C1 segment of cervical spinal cord (tissue), 14 donors: ENCODE data around the gene NDC80.
"Not testable (repeated sequence)": the region's sequence is repeated elsewhere in the genome, so short reads cannot be mapped to it uniquely, and the experiment has no call there.

Source experiments
- DNase-seq, 14 donors: peaks; one replicate each; lab custom pipeline; 2025; lab: John Stamatoyannopoulos, UW

Gene NDC80

DNA sequence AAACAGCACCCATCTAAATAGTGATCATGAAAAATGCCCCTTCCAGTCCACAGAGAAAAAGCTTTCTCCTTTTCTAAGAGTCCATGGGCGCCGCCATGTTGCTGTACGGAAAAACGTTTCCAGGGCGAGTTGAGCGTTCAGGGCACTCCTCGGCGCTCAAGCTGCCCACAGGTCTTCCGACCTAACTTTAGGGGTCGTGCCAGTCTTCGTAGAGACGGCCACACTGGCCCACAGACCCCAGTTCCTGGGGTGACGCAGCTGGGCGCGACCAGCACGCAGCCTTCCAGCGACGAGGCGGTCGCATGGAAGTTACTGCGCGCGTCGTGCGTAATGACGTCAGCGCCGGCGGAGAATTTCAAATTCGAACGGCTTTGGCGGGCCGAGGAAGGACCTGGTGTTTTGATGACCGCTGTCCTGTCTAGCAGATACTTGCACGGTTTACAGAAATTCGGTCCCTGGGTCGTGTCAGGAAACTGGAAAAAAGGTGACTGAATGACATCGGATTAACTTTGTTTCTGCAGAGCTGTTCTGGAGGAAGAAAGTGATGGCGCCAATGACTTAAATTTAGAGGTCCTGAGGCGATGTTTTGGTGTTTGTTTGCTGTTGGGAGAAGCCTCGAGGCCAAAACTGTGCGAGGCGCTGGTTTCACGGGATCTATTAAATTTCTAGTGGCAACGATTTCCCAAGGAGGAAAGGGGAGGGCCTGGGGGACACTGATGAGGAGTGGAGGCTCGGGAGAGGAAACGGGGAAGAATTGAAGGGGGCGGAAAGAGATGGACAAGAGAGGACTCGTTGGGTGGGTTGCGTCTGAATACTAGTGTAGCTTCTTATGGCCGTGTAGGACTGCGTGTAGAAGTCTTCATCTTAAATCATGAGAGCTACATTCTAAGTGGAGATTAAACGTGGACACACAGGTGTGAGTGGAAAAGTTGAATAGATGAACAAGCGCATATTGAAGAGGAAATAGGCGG is at the start of gene NDC80, which contains the start of gene METTL4:
NDC80 (plus strand) TSS at position 358 of the 971 bp plus-strand sequence. CDS start 1,429 bp downstream, outside the sequence.
METTL4 (minus strand) TSS at position 306 of the 971 bp plus-strand sequence. CDS start 4,289 bp downstream, outside the sequence.
- DNase-seq, result peak; percentile 30 to 92 (median 82)

DNA sequence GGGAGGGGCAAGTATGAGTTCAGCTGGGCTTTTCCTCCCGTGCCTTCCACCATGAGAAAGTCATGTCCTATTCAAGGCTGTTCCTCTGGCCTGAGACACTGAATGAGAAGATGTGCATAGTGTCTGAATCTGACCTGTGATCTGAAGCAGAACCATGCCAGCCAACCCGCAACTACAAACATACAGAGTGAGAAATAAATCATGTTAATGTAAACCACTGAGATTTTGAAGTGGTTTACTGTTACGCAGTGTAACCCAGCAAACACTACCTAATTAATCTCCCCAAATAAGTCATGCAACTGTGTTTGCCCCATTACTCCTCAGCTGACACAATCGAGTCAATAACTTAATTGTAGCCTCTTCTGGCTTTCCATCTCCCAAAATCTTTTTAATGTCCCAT is 49.2 kb upstream of the NDC80 start:
- DNase-seq, result no peak

DNA sequence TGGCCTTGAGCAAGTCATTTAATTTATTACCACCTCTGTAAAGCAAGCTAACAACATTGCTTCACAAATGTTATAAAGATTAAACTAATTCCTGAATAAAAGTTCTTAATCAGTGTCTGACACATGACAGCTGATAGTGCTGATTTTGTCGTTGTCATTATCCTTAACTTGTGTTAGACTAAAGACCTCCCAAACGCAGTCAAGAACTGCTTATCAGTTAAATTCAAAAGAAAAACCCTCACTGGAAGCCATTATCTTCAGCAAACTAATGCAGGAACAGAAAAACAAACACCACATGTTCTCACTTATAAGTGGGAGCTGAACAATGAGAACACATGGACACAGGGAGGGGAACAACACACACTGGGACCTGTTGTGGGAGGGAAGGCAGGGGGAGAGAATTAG is 46.6 kb upstream of the NDC80 start:
- DNase-seq, result not testable (repeated sequence)

DNA sequence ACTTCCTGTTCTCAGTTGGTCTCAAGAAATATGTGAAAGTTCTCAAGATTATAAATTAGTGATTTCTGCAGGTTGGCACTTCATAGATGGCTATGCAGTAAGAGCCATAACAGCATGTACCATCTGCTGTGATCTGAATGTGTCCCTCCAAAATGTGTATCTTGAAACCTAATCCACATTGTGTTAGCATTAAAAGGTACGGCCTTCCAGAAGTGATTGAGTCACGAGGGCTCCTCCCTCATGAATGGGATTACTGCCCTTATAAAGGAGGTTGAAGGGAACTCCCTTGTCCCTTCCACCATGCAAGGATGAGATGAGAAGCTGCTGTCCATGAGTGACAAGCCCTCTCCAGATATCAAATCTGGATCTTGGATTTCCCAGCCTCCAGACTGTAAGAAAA is 45.0 kb upstream of the NDC80 start:
- DNase-seq, result no peak

DNA sequence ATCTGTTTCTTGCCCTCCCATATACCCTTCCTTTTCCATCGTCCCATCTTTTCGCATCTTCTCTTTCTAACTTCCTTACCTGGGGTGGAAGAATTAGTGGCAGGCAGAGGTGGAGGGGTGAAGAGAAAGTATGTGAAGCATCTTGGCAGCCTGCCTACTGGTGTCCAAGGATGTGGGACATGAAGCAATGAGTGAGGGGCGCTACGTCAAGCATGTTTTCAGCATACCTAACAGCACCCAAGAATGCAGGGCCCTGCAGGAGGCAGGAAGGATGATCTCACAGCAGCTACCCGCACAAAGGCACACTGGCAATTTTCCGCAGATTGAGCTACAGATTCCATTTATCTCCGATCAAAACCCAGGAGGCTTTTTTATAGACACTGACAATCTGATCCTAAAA is 42.2 kb upstream of the NDC80 start:
- no peak for DNase-seq

DNA sequence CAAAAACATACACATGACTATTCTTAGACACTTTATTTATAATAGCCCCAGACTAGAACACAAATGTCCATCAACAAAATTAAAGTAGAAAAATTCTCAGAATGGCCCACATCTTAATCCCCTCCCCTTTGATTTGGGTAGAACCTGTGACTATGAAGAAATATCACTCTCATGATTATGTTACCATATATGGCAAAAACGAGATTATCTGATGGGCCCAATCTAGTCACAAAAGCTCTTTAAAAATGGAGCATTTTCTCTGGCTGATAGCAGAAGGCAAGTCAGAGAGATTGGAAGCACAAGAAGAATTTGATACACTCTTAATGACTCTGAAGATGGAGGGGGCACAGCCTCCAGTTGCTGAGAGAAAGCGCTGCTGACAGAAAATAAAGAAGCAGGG is 39.6 kb upstream of the NDC80 start:
- DNase-seq, result no peak

DNA sequence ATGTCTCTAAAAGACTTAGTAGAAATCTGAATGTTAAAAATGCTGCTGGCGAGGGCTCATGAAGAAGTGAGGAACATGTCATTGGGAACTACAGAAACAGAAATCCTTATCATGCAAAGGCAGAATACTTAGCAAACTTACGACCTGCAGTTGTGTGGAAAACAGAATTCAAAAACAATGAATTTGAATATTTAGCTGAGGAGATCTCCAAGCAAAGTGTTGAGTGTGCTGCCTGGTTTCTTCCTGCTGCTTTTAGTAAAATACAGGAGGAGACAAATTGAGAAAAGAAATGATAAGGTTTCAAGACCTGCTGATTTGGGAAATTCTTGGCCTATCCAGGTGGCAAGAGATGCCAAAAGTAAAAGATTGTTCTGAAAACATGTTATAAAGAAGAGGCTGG is 38.6 kb upstream of the NDC80 start:
- no peak for DNase-seq

DNA sequence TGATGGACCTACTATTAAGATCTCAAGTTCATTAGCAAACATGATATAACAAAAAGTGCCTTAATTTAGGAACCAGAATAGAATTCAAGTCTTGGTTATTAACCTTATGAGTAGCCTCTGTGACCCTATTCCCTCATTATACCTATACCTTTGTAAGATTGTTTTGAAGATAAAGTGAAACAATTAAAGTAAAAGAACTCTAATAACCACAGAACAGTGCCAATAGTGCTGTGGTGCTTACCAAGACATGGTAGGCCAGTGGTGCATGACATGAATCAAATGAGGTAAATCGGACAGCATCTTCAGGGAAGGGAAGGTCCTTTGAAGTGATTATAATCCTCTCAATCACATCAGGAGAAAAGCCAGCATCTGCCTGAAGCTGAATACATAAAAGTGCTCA is 36.5 kb upstream of the NDC80 start:
- no peak for DNase-seq

DNA sequence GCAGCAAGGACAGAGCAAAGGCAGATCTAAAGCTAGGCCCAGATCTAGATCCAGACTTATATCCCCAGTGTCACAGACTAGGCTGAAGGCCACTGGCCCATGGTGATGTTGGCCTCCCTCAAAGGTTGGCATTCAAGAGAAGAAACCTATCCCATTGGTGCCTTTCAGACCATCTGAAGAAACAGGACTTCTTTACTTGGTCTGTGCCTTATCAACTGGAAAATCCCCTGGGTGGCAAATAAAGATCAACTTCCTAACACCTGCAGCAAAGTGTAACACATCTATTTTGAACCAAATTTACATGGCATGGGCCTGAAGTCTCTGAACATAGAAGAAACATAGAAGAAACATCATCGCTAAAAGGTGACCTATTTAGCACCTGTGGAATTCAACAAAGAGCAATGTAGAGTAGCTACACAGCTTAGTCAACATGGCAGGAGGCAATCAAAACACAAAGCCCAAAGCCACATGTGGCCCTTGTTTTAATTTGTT is 35.9 kb upstream of the NDC80 start:
- no peak for DNase-seq

DNA sequence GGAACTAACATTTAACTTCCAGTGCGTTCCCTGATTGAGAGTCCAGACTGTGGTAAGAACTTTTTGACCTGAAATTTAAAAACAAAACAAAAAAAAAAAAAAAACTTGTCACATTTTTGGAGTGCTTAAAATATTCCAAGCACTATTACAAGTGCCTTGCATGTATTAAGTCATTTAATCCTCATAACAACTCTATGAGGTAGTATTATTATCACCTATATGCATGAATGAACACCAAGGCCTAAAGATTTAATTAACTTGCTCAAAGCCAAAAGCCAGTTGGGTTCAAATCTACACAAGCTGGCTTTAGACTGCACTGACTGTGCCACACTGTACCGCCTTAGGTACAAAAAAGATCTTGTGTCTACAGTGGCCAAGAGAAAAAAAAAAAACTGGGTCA is 35.3 kb upstream of the NDC80 start:
- no peak for DNase-seq

DNA sequence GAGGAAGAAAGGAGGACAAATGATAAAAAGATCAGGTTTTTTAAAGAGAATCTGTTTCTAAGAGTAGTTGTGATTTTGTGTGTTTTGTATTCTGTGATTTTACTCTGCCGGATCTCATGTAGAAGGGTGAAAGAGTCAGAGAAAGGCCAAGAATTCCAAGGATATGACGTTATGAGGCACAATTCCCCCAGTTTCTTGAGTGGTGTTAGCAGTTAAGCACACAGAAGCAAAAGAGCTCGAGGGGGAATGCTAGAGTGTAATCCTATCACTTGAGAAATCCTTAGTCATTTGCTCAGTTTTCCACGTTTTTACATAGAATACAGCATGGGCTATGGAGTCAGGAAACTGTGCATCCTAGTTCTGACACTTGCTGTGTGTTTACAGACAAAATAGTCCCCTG is 34.9 kb upstream of the NDC80 start:
- DNase-seq, result no peak

DNA sequence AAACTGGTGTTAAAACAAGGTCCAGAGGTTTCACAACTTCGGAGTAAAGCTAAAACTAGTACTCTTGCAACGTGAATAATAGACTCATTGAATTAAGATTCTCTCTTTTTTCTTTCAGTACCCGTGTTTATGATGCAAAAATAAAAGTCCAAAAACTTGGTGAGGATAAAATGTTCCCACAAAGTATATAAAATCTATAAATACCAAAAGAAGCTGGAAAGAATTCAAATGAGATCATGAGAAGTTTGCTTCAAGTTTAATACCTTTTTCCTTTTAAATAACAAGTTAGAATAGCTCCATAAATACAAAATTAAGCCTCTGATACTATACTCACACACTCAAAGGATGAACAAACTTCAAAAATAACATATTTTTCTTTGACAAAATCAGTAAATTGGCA is 34.1 kb upstream of the NDC80 start:
- no peak for DNase-seq

DNA sequence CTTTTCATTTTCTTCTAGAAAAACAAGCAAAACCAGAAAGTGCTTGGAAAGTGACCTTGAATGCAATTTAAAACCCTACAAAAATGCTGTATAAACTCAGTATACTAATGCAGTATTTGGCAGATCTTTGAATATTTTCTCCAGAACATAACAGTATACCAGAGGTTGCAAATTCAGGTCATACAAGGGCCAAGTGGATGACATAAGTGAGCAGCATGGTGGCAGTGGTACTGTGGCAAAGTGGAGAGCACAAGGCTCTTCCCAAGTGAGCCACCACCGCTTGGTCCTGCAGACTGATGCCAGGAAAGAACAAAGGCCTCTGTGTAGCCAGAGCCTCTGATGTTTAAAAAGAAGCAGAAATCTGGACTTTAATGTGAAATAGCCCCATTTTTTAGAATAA is 33.1 kb upstream of the NDC80 start:
- peak in 2 of 14 donors; percentile 1 to 3 for DNase-seq

DNA sequence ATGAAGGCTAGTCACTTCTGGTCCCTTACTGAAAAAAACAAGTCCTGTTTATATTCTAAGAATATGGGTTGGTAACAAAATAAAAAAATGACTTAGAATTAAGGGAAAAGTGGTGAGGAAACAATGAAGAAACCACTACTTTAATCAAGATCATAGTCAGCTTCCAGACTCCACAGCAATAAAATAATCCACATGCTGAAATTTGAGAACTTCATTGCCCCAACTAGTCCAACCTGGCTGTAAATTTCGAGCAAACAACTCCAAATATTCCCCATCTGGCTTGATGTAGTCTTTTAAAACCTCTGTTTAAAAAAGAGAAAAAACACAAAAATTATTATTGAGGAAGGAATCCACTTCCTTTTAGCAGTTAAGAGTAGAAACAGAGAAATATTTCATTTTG is 32.5 kb upstream of the NDC80 start:
- no peak for DNase-seq

DNA sequence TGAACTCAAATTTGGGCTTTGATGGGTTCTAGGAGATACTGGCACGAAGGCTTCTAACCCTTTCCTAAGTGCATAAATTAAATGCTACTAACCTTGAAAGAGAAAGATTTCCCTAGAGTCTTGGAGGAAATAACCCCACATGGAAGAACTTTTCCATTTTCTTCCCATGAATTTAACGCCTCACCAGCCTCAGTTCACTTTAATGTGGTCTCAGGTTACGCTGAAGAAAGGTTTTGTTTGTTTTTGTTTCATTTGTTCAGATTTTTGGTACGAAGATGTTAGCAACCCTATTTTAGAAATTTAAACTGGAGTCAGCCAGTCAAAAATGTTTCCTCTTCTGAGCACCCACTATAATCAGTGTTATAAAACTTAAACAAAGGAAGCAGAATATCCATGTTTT is 30.8 kb upstream of the NDC80 start:
- no peak for DNase-seq

DNA sequence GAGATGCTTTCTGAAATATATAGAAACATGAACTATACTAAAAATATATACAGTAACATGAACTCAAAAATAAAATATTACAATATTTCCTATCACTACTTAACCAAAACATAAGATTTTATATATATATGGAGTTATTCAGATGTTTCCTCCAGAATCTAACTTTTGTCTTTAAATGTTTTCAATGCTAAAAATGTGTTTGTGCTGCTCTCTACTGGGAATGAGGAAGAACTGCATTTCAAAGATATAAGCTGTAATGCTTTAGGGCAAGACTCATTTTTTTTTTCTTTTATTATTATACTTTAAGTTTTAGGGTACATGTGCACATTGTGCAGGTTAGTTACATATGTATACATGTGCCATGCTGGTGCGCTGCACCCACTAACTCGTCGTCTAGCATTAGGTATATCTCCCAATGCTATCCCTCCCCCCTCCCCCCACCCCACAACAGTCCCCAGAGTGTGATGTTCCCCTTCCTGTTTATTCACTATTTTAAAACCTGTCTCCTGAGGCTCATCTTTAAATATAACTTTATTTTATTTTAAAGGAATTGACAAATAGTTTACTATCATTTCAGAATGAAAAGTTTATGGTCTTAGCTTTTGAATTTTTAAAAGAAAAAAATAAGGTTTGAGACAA is 29.3 kb upstream of the NDC80 start:
- not testable (repeated sequence) for DNase-seq

DNA sequence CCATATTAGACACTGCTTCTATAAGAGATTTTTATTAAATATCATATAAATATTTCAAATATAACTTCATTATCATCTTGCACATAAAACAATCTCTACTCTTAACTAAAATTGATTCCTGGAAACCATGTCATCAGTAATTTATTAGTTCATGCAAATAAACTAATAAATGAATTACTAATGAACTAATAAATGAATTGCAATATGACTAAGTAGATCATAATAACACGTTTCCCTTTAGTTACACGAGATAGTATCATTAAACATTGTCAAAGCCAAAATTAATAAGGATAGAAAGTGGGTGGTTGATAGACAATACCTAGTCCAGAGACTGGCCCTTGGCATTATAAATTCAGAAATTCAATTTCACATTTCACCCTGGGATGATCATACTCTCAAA is 26.2 kb upstream of the NDC80 start:
- no peak for DNase-seq

DNA sequence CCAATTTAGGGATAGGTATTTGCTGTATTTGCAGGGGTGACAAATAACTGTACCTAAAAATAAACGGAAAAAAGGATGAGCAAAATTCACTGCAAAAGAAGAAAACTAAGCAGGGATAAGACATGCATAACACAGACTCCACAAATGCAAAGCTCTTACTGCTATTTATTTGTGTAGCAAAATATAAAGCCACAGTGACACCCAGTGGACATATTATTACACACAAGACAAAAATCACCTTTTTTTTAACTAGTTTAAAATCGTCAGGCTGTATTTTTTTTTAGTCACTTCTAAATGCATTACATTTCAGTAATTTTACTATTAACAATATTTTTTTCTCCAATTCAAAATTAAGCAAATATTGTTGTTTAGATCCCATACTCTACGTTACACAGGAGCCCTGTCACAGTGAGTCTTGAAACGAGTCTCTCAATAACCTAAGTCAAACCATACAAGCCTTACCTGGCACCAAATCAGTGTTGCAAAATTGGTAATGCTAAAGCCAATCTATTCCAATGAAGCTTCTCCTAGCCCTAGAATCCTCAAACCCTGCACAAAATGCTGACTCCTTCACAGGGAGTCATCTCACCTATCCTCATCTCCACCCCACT is 23.8 kb upstream of the NDC80 start:
- peak in 1 of 14 donors; percentile 14 for DNase-seq

DNA sequence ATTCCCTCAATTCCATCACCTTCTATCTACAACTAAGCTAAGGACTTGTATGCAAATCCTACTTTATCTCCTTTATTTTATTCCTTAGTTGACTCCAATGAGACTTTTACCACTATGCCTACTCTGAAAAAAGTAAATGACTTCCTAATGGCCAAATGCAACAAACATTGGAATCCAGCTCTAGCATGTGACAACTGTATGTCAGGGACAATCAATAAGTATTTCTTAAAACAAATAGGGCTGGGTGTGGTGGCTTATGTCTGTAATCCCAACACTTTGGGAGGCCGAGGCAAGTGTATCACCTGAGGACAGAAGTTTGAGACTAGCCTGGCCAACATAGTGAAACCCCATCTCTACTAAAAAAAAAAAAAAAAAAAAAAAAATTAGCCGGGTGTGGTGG is 21.9 kb upstream of the NDC80 start:
- no peak for DNase-seq

DNA sequence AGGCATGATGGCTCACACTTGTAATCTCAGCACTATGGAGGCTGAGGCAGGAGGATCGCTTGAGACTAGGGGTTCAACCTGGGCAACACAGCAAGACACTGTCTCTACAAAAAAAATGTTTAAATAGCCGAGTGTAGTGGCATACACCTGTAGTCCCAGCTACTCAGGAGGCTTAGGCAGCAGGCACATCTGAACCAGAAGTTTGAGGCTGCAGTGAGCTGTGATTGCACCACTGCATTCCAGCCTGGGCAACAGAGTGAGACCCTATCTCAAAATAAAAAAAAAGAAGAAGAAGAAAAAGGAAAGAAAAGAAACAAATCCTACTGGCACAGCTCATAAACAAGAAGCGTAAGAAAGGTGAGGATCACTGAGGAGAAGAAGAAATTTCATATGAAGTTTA is 19.9 kb upstream of the NDC80 start:
- DNase-seq, result no peak

DNA sequence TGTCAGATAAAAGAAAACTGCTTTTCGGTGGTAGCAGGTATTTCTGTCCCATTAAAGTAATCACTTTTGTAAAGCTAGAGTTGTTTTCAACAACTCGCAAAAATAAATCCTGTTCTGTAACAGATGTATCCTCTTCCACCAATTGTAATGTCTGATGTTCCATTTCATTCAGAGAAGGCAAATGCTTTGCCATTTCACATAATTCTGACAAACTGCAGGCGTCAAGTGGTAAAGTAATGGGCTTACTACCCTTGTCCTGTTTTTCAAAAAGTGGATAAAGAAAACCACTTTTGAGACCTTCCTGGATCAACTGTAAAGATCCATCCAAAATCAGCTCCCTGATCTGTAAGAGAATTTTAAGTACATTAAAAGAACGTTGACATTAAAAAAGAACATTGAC is 16.7 kb upstream of the NDC80 start:
- no peak for DNase-seq

DNA sequence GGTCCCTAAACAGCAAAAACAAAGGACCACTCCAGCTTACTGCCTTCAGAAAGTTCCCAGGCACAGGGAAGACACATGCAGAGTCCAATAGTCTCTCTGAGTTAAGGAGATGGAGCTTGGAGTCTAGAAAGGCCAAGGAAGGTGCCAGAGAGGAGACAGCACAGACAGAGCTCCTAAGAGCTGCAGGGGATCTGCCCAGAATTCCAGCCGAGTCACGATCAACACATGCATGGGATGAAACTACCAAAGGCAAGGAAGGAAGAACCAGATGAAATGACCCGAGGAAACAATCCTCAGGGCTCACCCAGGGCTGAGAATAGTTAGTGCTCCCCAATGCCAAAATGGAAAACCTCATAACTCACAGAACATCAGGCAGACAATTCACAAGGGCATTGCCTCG is 15.5 kb upstream of the NDC80 start:
- DNase-seq, result no peak
